SK-N-SH treated with all-trans-retinoic acid at 6 μM for 48 hours (cell line): Measurements from ENCODE around the gene SAMD4A.

Experiments
- ATAC-seq: fragments of 200-7000 bp; cut with Tn5 transposase; 3 replicates; pipeline ENCODE4 v1.9.1; 2020; ENCODE audit warnings: mild to moderate bottlenecking, moderate library complexity
- ARNTL ChIP-seq: fragments of 450-650 bp; formaldehyde crosslinking; IDR thresholded peaks from 2 replicates; pipeline ENCODE4 v1.5.0; 2020; ENCODE audit warnings: low read depth, mild to moderate bottlenecking, moderate library complexity, borderline replicate concordance
- BACH2 ChIP-seq: fragments of 250-450 bp; sonication (Bioruptor Pico); IDR thresholded peaks from 2 replicates; pipeline ENCODE4 v1.9.0; 2021; ENCODE audit warnings: mild to moderate bottlenecking, borderline replicate concordance
- CREB5 ChIP-seq: fragments of 250-450 bp; sonication (Bioruptor Pico); IDR thresholded peaks from 2 replicates; pipeline ENCODE4 v1.5.1; 2020; ENCODE audit warnings: low read depth, mild to moderate bottlenecking, moderate library complexity
- CSRNP3 ChIP-seq: fragments of 250-450 bp; sonication (Bioruptor Pico); IDR thresholded peaks from 2 replicates; pipeline ENCODE4 v1.5.1; 2021; ENCODE audit warnings: mild to moderate bottlenecking, moderate library complexity
- GLIS3 ChIP-seq: fragments of 250-450 bp; sonication (Bioruptor Pico); IDR thresholded peaks from 2 replicates; pipeline ENCODE4 v1.5.0; 2020; ENCODE audit warnings: mild to moderate bottlenecking, moderate library complexity
- ISL1 ChIP-seq: fragments of 250-450 bp; sonication (Bioruptor Pico); IDR thresholded peaks from 2 replicates; pipeline ENCODE4 v2.1.2; 2022; ENCODE audit warnings: mild to moderate bottlenecking, moderate library complexity
- OSR1 ChIP-seq: fragments of 250-450 bp; sonication (Bioruptor Pico); IDR thresholded peaks from 2 replicates; pipeline ENCODE4 v1.8.0; 2022; ENCODE audit warnings: moderate library complexity, mild to moderate bottlenecking, inconsistent platforms
- PATZ1 ChIP-seq: fragments of 250-450 bp; sonication (Bioruptor Pico); IDR thresholded peaks from 2 replicates; pipeline ENCODE4 v1.8.0; 2020; ENCODE audit warnings: mild to moderate bottlenecking, moderate library complexity, borderline replicate concordance
- POU6F1 ChIP-seq: fragments of 250-450 bp; sonication (Bioruptor Pico); IDR thresholded peaks from 2 replicates; pipeline ENCODE4 v1.8.0; 2021; ENCODE audit warnings: low read depth, mild to moderate bottlenecking, moderate library complexity, borderline replicate concordance
- PPARA ChIP-seq: fragments of 250-450 bp; sonication (Bioruptor Pico); IDR thresholded peaks from 2 replicates; pipeline ENCODE4 v1.5.0; 2020; ENCODE audit warnings: mild to moderate bottlenecking, borderline replicate concordance
- RARB ChIP-seq: fragments of 250-450 bp; sonication (Bioruptor Pico); IDR thresholded peaks from 2 replicates; pipeline ENCODE4 v1.8.0; 2021; ENCODE audit warnings: mild to moderate bottlenecking, moderate library complexity
- SNAI2 ChIP-seq: fragments of 250-450 bp; sonication (Bioruptor Pico); IDR thresholded peaks from 2 replicates; pipeline ENCODE4 v1.5.0; 2020; ENCODE audit warnings: mild to moderate bottlenecking, moderate library complexity
- TCF4 ChIP-seq: fragments of 250-450 bp; sonication (Bioruptor Pico); IDR thresholded peaks from 2 replicates; pipeline ENCODE4 v1.8.0; 2021; ENCODE audit warnings: mild to moderate bottlenecking, moderate library complexity, borderline replicate concordance
- TOX ChIP-seq: fragments of 250-450 bp; sonication (Bioruptor Pico); IDR thresholded peaks from 2 replicates; pipeline ENCODE4 v1.8.0; 2021; ENCODE audit warnings: mild to moderate bottlenecking, moderate library complexity, borderline replicate concordance
- TSHZ2 ChIP-seq: fragments of 250-450 bp; sonication (Bioruptor Pico); IDR thresholded peaks from 2 replicates; pipeline ENCODE4 v1.5.0; 2020; ENCODE audit warnings: mild to moderate bottlenecking, moderate library complexity
- ZFP3 ChIP-seq: fragments of 250-450 bp; sonication (Bioruptor Pico); IDR thresholded peaks from 2 replicates; pipeline ENCODE4 v1.5.0; 2020; ENCODE audit warnings: mild to moderate bottlenecking, moderate library complexity
- ZFP30 ChIP-seq: fragments of 450-650 bp; formaldehyde crosslinking; IDR thresholded peaks from 2 replicates; pipeline ENCODE4 v1.5.0; 2022; ENCODE audit warnings: mild to moderate bottlenecking, moderate library complexity
- ZNF565 ChIP-seq: fragments of 450-650 bp; formaldehyde crosslinking; conservative IDR thresholded peaks from 2 replicates; pipeline ENCODE4 v1.5.0; 2020; ENCODE audit warnings: low read depth, mild to moderate bottlenecking, moderate library complexity
- ZNF70 ChIP-seq: fragments of 450-650 bp; formaldehyde crosslinking; IDR thresholded peaks from 2 replicates; pipeline ENCODE4 v1.5.0; 2020; ENCODE audit warnings: mild to moderate bottlenecking, moderate library complexity

The SAMD4A gene

GRCh38 chr14:54785778-54786770 is 219.1 kb downstream of the SAMD4A start (continued):
- TF ChIP-seq TSHZ2 (CRISPR knock-in tag): no peak

GRCh38 chr14:54786838-54787237 is 219.9 kb downstream of the SAMD4A start:
- TF ChIP-seq ZFP3 (CRISPR knock-in tag): no peak
- no peak for TF ChIP-seq TCF4 (CRISPR knock-in tag)
- no peak for TF ChIP-seq GLIS3
- no peak for TF ChIP-seq PPARA (CRISPR knock-in tag)
- no peak for TF ChIP-seq PATZ1 (CRISPR knock-in tag)
- TF ChIP-seq ZNF70 (CRISPR knock-in tag): no peak
- TF ChIP-seq SNAI2: no peak
- no peak for TF ChIP-seq BACH2 (CRISPR knock-in tag)
- TF ChIP-seq ARNTL (CRISPR knock-in tag): no peak
- TF ChIP-seq CREB5: no peak
- no peak for TF ChIP-seq RARB
- no peak for TF ChIP-seq TOX (CRISPR knock-in tag)
- TF ChIP-seq POU6F1 (CRISPR knock-in tag): no peak
- TF ChIP-seq ISL1: no peak
- no peak for TF ChIP-seq TSHZ2 (CRISPR knock-in tag)
- TF ChIP-seq, all 23 proteins: peak for 0
- ATAC-seq: no peak

- no peak for TF ChIP-seq ZFP30
- no peak for TF ChIP-seq ARNTL (CRISPR knock-in tag)
- TF ChIP-seq TOX (CRISPR knock-in tag): no peak
- TF ChIP-seq RARB: no peak
- TF ChIP-seq ISL1: no peak
- TF ChIP-seq CSRNP3 (CRISPR knock-in tag): no peak
- TF ChIP-seq TSHZ2 (CRISPR knock-in tag): no peak
- no peak for TF ChIP-seq ZNF565 (CRISPR knock-in tag)
- no peak for TF ChIP-seq OSR1
- TF ChIP-seq PPARA (CRISPR knock-in tag): no peak
- no peak for ATAC-seq
These were observed 220.3 kb downstream of the SAMD4A start for GRCh38 chr14:54787261-54787660.
